ENCODE data around the gene NADSYN1.
"Not testable (repeated sequence)": the region's sequence is repeated elsewhere in the genome, so short reads cannot be mapped to it uniquely, and the experiment has no call there.

NADSYN1 gene

DNA sequence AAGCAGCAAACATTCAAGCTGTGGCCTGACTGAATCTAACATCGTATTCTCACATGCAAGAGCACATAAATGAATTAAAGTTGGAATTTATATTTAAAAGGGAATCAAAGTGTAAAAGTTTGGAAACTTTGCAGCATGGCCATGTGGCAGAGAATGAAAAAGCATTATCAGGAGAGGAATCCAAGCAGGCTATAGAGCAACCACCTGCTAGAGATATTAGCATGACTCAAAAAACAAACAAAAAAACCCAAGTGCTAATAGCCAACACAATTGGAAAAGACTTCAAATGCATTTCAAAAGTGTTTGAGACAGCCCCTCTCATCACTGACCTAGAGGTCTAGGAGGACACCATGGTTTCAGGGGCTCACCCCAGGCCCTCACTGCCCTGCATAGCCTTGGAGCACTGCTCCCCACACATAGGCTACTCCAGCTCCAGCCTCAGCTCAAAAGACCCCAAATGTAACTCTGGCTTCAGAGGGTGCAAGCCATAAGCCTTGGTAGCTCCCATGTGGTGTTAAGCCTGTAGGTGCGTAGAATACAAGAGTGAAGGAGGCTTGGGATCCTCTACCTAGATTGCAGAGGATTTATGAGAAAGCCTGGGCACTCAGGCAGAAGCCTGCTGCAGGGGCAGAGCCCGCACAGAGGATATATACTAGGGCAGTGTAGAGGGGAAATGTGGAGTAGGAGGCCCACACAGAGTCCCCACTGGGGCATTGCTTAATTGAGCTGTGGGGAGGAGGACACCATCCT lies 72.4 kb downstream of the NADSYN1 start:
- Histone ChIP-seq H3K4me2 (ENCODE audit: low read depth, low read length) (no peak overlapping the region), H3K4me1 (ENCODE audit: low read length) (no peaks in the 10 kb centered on the region), H2AFZ (ENCODE audit: low read length) (no peak overlapping the region), H3K27ac (ENCODE audit: low read length) (no peak overlapping the region), H3K36me3 (replicated peaks; ENCODE audit: insufficient read depth, low read length) (no peaks in the 10 kb centered on the region), H4K20me1 (ENCODE audit: insufficient read depth, low read length) (no peaks in the 10 kb centered on the region), H3K9ac (ENCODE audit: low read length) (no peak overlapping the region), H3K4me3 (ENCODE audit: low read length) (no peak overlapping the region), H3K9me2 (replicated peaks; ENCODE audit: insufficient read depth, low read length) (no peaks in the 10 kb centered on the region), H3K79me2 (ENCODE audit: low read length) (no peaks in the 10 kb centered on the region), H3K27me3 (replicated peaks; ENCODE audit: insufficient read depth, low read length) (peaks cover 36% of the 10 kb centered on the region), H3F3A (ENCODE audit: insufficient read depth, low read length) (no peaks in the 10 kb centered on the region), H3K9me3 (replicated peaks; ENCODE audit: insufficient read depth, low read length) (no peaks in the 10 kb centered on the region)
- TF ChIP-seq CTCF (IDR thresholded peaks at IDR 0.05; ENCODE audit: low read length) (no peak), EZH2phosphoT487 (IDR thresholded peaks at IDR 0.05; ENCODE audit: low read length) (no peak), EZH2 (optimal IDR thresholded peaks at IDR 0.05; ENCODE audit: low read depth, low read length) (no peak)
- no peak for DNase-seq

- H3K27ac ChIP-seq (ENCODE audit: low read length), result no peak overlapping the region
- H3F3A ChIP-seq (ENCODE audit: insufficient read depth, low read length), result no peaks in the 10 kb centered on the region
- H3K36me3 ChIP-seq (replicated peaks; ENCODE audit: insufficient read depth, low read length), result no peaks in the 10 kb centered on the region
- peaks cover 36% of the 10 kb centered on the region for H3K27me3 ChIP-seq (replicated peaks; ENCODE audit: insufficient read depth, low read length)
- H4K20me1 ChIP-seq (ENCODE audit: insufficient read depth, low read length), result no peaks in the 10 kb centered on the region
- H3K9me2 ChIP-seq (replicated peaks; ENCODE audit: insufficient read depth, low read length), result no peaks in the 10 kb centered on the region
- no peak overlapping the region for H3K4me2 ChIP-seq (ENCODE audit: low read depth, low read length)
- H3K9ac ChIP-seq (ENCODE audit: low read length), result no peak overlapping the region
- DNase-seq, result no peak
- TF ChIP-seq CTCF (IDR thresholded peaks at IDR 0.05; ENCODE audit: low read length), result no peak
- no peak for TF ChIP-seq EZH2phosphoT487 (IDR thresholded peaks at IDR 0.05; ENCODE audit: low read length)
- TF ChIP-seq EZH2 (optimal IDR thresholded peaks at IDR 0.05; ENCODE audit: low read depth, low read length), result no peak
- no peaks in the 10 kb centered on the region for H3K79me2 ChIP-seq (ENCODE audit: low read length)
- no peaks in the 10 kb centered on the region for H3K9me3 ChIP-seq (replicated peaks; ENCODE audit: insufficient read depth, low read length)
- no peaks in the 10 kb centered on the region for H3K4me1 ChIP-seq (ENCODE audit: low read length)
- no peak overlapping the region for H2AFZ ChIP-seq (ENCODE audit: low read length)
- H3K4me3 ChIP-seq (ENCODE audit: low read length), result no peak overlapping the region
These were observed 73.0 kb downstream of the NADSYN1 start for GRCh38 chr11:71525938-71526495.

DNA sequence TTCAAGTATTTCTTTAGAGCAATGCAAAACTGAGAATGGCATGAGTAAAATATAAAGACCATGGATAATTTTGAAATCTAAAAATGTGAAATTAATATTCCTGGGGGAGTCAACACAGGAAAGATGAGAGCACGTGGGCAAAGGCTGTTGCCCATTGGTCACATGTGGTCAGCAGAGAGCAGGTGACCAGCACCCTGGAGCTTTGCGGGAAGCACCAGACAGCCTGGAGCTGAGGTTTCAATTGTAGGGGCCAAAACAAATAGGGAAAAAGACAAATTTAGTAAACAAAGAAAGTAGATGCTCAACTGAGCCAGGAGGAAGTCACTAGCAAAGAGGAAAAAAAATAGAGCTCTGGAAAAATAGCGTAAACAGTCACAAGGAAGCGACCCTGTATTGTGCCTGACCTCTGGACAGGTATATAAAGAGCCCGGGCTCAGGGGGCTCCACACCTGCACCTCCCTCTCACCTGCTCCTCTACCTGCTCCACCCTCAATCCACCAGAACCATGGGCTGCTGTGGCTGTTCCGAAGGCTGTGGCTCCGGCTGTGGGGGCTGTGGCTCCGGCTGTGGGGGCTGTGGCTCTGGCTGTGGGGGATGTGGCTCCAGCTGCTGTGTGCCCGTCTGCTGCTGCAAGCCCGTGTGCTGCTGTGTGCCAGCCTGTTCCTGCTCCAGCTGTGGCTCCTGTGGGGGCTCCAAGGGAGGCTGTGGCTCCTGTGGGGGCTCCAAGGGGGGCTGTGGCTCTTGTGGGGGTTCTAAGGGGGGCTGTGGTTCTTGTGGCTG lies 74.0 kb downstream of the NADSYN1 start, which contains the start of gene KRTAP5-7:
KRTAP5-7 (plus strand) TSS at position 472 of the 780 bp plus-strand sequence; CDS start at position 506, 34 bp downstream.
- not testable (repeated sequence) for H3K9me3 ChIP-seq (replicated peaks; ENCODE audit: insufficient read depth, low read length); H3K36me3 ChIP-seq (replicated peaks; ENCODE audit: insufficient read depth, low read length); H4K20me1 ChIP-seq (ENCODE audit: insufficient read depth, low read length); H2AFZ ChIP-seq (ENCODE audit: low read length); H3K9ac ChIP-seq (ENCODE audit: low read length); H3K9me2 ChIP-seq (replicated peaks; ENCODE audit: insufficient read depth, low read length); H3K79me2 ChIP-seq (ENCODE audit: low read length); H3K4me1 ChIP-seq (ENCODE audit: low read length); H3K27ac ChIP-seq (ENCODE audit: low read length); DNase-seq; H3K4me2 ChIP-seq (ENCODE audit: low read depth, low read length); H3F3A ChIP-seq (ENCODE audit: insufficient read depth, low read length); H3K4me3 ChIP-seq (ENCODE audit: low read length)
- H3K27me3 ChIP-seq (replicated peaks; ENCODE audit: insufficient read depth, low read length), result peaks cover 36% of the 10 kb centered on the region
